AG20443 (cell line): Measurements from ENCODE around the gene NOLC1.

Experiments used
- DNase-seq: peaks from one replicate; pipeline ENCODE4 v3.0.0; 2012; ENCODE audit warnings: low spot score, mixed read lengths

NOLC1 gene

GRCh38 chr10:102151774-102152544 lies at the start of gene NOLC1:
TSS of gene NOLC1 (plus strand) at chr10:102152389. CDS start at chr10:102152411, 22 bp downstream.
- peak; percentile 96 for DNase-seq

- DNase-seq: no peak
Observed at GRCh38 chr10:102102421-102102820, 49.8 kb upstream of the NOLC1 start.

GRCh38 chr10:102106998-102107397 lies 45.2 kb upstream of the NOLC1 start:
- DNase-seq: no peak

- no peak for DNase-seq
Observed at GRCh38 chr10:102109166-102110116, 42.7 kb upstream of the NOLC1 start.

GRCh38 chr10:102111276-102111675 lies 40.9 kb upstream of the NOLC1 start:
- no peak for DNase-seq

- DNase-seq: no peak
Observed at GRCh38 chr10:102112210-102112817, 39.9 kb upstream of the NOLC1 start.

- no peak for DNase-seq
Observed at GRCh38 chr10:102113261-102113955, 38.8 kb upstream of the NOLC1 start.

- DNase-seq: peak; percentile 51
Observed at GRCh38 chr10:102113956-102114857, 38.0 kb upstream of the NOLC1 start.

GRCh38 chr10:102114861-102115618 lies 37.1 kb upstream of the NOLC1 start:
- peak; percentile 91 for DNase-seq

GRCh38 chr10:102115775-102116174 lies 36.4 kb upstream of the NOLC1 start:
- DNase-seq: no peak

- DNase-seq: no peak
Observed at GRCh38 chr10:102116656-102117055, 35.5 kb upstream of the NOLC1 start.

GRCh38 chr10:102117391-102118159 lies 34.6 kb upstream of the NOLC1 start:
- DNase-seq: peak; percentile 61

- no peak for DNase-seq
Observed at GRCh38 chr10:102118867-102119266, 33.3 kb upstream of the NOLC1 start.

GRCh38 chr10:102119417-102120141 lies 32.6 kb upstream of the NOLC1 start:
- peak; percentile 88 for DNase-seq

GRCh38 chr10:102120142-102120990 lies 31.8 kb upstream of the NOLC1 start, which contains the start of gene LDB1:
TSS of gene LDB1 (minus strand) at chr10:102120368. CDS start at chr10:102120110, 258 bp downstream.
- DNase-seq: peak; percentile 86

- peak; percentile 57 for DNase-seq
Observed at GRCh38 chr10:102120991-102121738, 31.0 kb upstream of the NOLC1 start.
